Ectodermal cell (in vitro differentiated cells): ENCODE results near the gene SH3PXD2A.

Experiments
- H3K27ac ChIP-seq: 2 replicates; pipeline ENCODE4 v1.7.0; 2013; ENCODE audit warnings: mild to moderate bottlenecking, low read depth, low read length; ENCODE audit not compliant: insufficient read depth, poor library complexity, severe bottlenecking
- H3K27me3 ChIP-seq: 2 replicates; pipeline ENCODE4 v1.7.0; 2013; ENCODE audit warnings: mild to moderate bottlenecking, low read length; ENCODE audit not compliant: insufficient read depth, control insufficient read depth, poor library complexity, severe bottlenecking
- H3K36me3 ChIP-seq: one replicate; pipeline ENCODE4 v1.7.0; 2013; ENCODE audit warnings: low read length; ENCODE audit not compliant: control insufficient read depth, insufficient read depth
- H3K4me1 ChIP-seq: one replicate; pipeline ENCODE4 v1.7.0; 2013; ENCODE audit warnings: low read length; ENCODE audit not compliant: control insufficient read depth, insufficient read depth
- H3K4me3 ChIP-seq: 2 replicates; pipeline ENCODE4 v1.7.0; 2013; ENCODE audit warnings: low read depth, low read length, control low read depth; ENCODE audit not compliant: insufficient read depth
- H3K9me3 ChIP-seq: 2 replicates; pipeline ENCODE4 v1.7.0; 2013; ENCODE audit warnings: mild to moderate bottlenecking, low read length, moderate library complexity; ENCODE audit not compliant: control insufficient read depth
- WGBS, 2 experiments: methylation state at CpG; one replicate each; pipeline ENCODE4 v1.1.7; 2013; ENCODE audit warnings: missing lambda C conversion rate in 2 of 2; 5-methylcytosine and 5-hydroxymethylcytosine counted together

SH3PXD2A gene

GRCh38 chr10:103890194-103890658, 34.9 kb upstream of the SH3PXD2A start:
- Histone ChIP-seq H3K4me1 (no peaks in the 10 kb centered on the region), H3K9me3 (no peaks in the 10 kb centered on the region), H3K36me3 (no peaks in the 10 kb centered on the region), H3K4me3 (no peak overlapping the region), H3K27ac (no peak overlapping the region), H3K27me3 (no peaks in the 10 kb centered on the region)
- 95% methylated on average over 4 of the region's 4 CpGs for WGBS, 2 experiments

- Histone ChIP-seq H3K4me1 (no peaks in the 10 kb centered on the region), H3K27ac (no peak overlapping the region), H3K27me3 (no peaks in the 10 kb centered on the region), H3K36me3 (no peaks in the 10 kb centered on the region), H3K4me3 (no peak overlapping the region), H3K9me3 (no peaks in the 10 kb centered on the region)
- WGBS, 2 experiments, result 95 to 100% methylated on average over 1 to 2 of the region's 2 CpGs
Measured at GRCh38 chr10:103889121-103889720, 33.8 kb upstream of the SH3PXD2A start.

GRCh38 chr10:103888113-103888841, 32.9 kb upstream of the SH3PXD2A start:
- Histone ChIP-seq H3K4me3 (no peak overlapping the region), H3K4me1 (no peaks in the 10 kb centered on the region), H3K9me3 (no peaks in the 10 kb centered on the region), H3K36me3 (no peaks in the 10 kb centered on the region), H3K27me3 (no peaks in the 10 kb centered on the region), H3K27ac (no peak overlapping the region)
- 64 to 70% methylated on average over 6 of the region's 6 CpGs for WGBS, 2 experiments

- Histone ChIP-seq H3K9me3 (no peaks in the 10 kb centered on the region), H3K27me3 (no peaks in the 10 kb centered on the region), H3K27ac (no peak overlapping the region), H3K4me1 (no peaks in the 10 kb centered on the region), H3K4me3 (no peak overlapping the region), H3K36me3 (no peaks in the 10 kb centered on the region)
- WGBS, 2 experiments, result 86 to 87% methylated on average over 6 of the region's 6 CpGs
Measured at GRCh38 chr10:103885617-103886016, 30.2 kb upstream of the SH3PXD2A start.

GRCh38 chr10:103884681-103885139, 29.3 kb upstream of the SH3PXD2A start:
- H3K4me1 ChIP-seq, result no peaks in the 10 kb centered on the region
- no peak overlapping the region for H3K27ac ChIP-seq
- H3K36me3 ChIP-seq, result no peaks in the 10 kb centered on the region
- WGBS, 2 experiments, result 56 to 64% methylated on average over 3 of the region's 3 CpGs
- H3K9me3 ChIP-seq, result no peaks in the 10 kb centered on the region
- no peak overlapping the region for H3K4me3 ChIP-seq
- no peaks in the 10 kb centered on the region for H3K27me3 ChIP-seq

GRCh38 chr10:103882285-103883007, 27.1 kb upstream of the SH3PXD2A start:
- WGBS, 2 experiments, result 94 to 95% methylated on average over 8 of the region's 8 CpGs
- no peak overlapping the region for H3K4me3 ChIP-seq

GRCh38 chr10:103881416-103882284, 26.3 kb upstream of the SH3PXD2A start:
- Histone ChIP-seq H3K27ac (no peak overlapping the region), H3K27me3 (no peaks in the 10 kb centered on the region), H3K9me3 (no peaks in the 10 kb centered on the region), H3K4me1 (no peaks in the 10 kb centered on the region), H3K4me3 (no peak overlapping the region), H3K36me3 (no peaks in the 10 kb centered on the region)
- WGBS, 2 experiments, result 91% methylated on average over 15 of the region's 15 CpGs

More at GRCh38 chr10:103882285-103883007, 27.1 kb upstream of the SH3PXD2A start:
- Histone ChIP-seq H3K27ac (no peak overlapping the region), H3K9me3 (no peaks in the 10 kb centered on the region), H3K27me3 (no peaks in the 10 kb centered on the region), H3K4me1 (no peaks in the 10 kb centered on the region), H3K36me3 (no peaks in the 10 kb centered on the region)

GRCh38 chr10:103879831-103880230, 24.5 kb upstream of the SH3PXD2A start:
- Histone ChIP-seq H3K27me3 (no peaks in the 10 kb centered on the region), H3K9me3 (no peaks in the 10 kb centered on the region), H3K36me3 (no peaks in the 10 kb centered on the region), H3K4me3 (no peak overlapping the region), H3K4me1 (no peaks in the 10 kb centered on the region), H3K27ac (no peak overlapping the region)
- 95 to 96% methylated on average over 7 of the region's 7 CpGs for WGBS, 2 experiments

- Histone ChIP-seq H3K36me3 (no peaks in the 10 kb centered on the region), H3K27ac (no peak overlapping the region)
- WGBS, 2 experiments, result 86 to 93% methylated on average over 9 of the region's 9 CpGs
Measured at GRCh38 chr10:103879409-103879808, 24.0 kb upstream of the SH3PXD2A start.

More at GRCh38 chr10:103879409-103879808, 24.0 kb upstream of the SH3PXD2A start:
- Histone ChIP-seq H3K9me3 (no peaks in the 10 kb centered on the region), H3K4me1 (no peaks in the 10 kb centered on the region), H3K27me3 (no peaks in the 10 kb centered on the region), H3K4me3 (no peak overlapping the region)
